ENCODE results near the gene BMPR2. TPM values are rescaled to one million over a fixed set of nuclear protein-coding genes. Genes with fewer than 3 reads are reported as not detected.
A peak's percentile ranks its signal among the peaks of the same experiment; 100 is the strongest.

BMPR2 gene
- total and polyA plus RNA-seq, 2 of the 4 experiments (the other 2 are of a cell fraction) = 17.0 to 30.1 TPM

- H3K27me3 ChIP-seq (ENCODE audit: control insufficient read depth, insufficient read depth, low read length) = no peaks in the 10 kb centered on the region
- dilution Hi-C loops (cut with HindIII; ENCODE audit: low sequenced_read_pairs, unreplicated experiment) (no loop called here), in situ Hi-C loops (cut with MboI; ENCODE audit: low sequenced_read_pairs) (no loop called here), intact Hi-C loops (cut with micrococcal nuclease) (loop anchor here (1.0 to 10.0 kb wide), 7 partner anchors 52 to 340 kb away; partner anchors contain the start of gene FZD7)
- peak overlapping the region; percentile 89 for H4K5ac ChIP-seq (ENCODE audit: low read depth, low read length)
- H2BK120ac ChIP-seq (ENCODE audit: low read depth, low read length) = peak overlapping the region; percentile 75
- TF ChIP-seq MAZ (IDR thresholded peaks at IDR 0.05; ENCODE audit: borderline replicate concordance, low read depth, low read length) = no peak
- peak; percentile 8; the same call in 1 of the 2 replicates for TF ChIP-seq POLR2A (IDR thresholded peaks at IDR 0.05; ENCODE audit: low read depth, low read length)
- H2BK5ac ChIP-seq (ENCODE audit: low read depth, low read length, poor library complexity, severe bottlenecking) = peak overlapping the region; percentile 84
- POLR2A ChIA-PET (ENCODE audit: unreplicated experiment) = no interaction called here
- ATAC-seq (ENCODE audit: low read depth) (peak; percentile 1; the same call in 1 of the 2 replicates), DNase-seq (peak; percentile 78)
- H3K9me1 ChIP-seq (ENCODE audit: insufficient read depth, low read length) = no peaks in the 10 kb centered on the region
- peak overlapping the region; percentile 76 for H3K23ac ChIP-seq (ENCODE audit: low read depth, low read length)
- H3K79me1 ChIP-seq (ENCODE audit: low read depth in 1 of 2, low read length in 2 of 2) = peaks cover 0 to 15% of the 10 kb centered on the region in 2 experiments; a peak in 2 of 4 replicates
- H4K91ac ChIP-seq (ENCODE audit: insufficient read depth, low read depth, low read length) = peak overlapping the region; percentile 79
- peak overlapping the region; percentile 45; the same call in 2 of the 3 replicates for H2BK15ac ChIP-seq (ENCODE audit: low read depth, low read length)
- H3K4me3 ChIP-seq (ENCODE audit: insufficient read depth, low read depth, low read length) = peak overlapping the region; percentile 63
- H4K8ac ChIP-seq (ENCODE audit: low read depth in 2 of 2, low read length in 2 of 2) = peak overlapping the region; percentile 78 to 90
- peak overlapping the region; percentile 73 for H2AK5ac ChIP-seq (ENCODE audit: low read depth, low read length)
- H3K56ac ChIP-seq (ENCODE audit: extremely low read depth, insufficient read depth, low read length) = peak overlapping the region; percentile 98
- H3K4ac ChIP-seq (ENCODE audit: low read depth, low read length) = peak overlapping the region; percentile 87
- WGBS, 2 experiments (ENCODE audit: extremely low coverage in 2 of 2, insufficient read length in 1 of 2) = 2% methylated on average over 18 of the region's 33 CpGs; no CpG with 5 or more reads in 1 of the 2 experiments
- peak overlapping the region; percentile 91 for H3K9ac ChIP-seq (ENCODE audit: low read depth, low read length)
- no peaks in the 10 kb centered on the region for H3K9me3 ChIP-seq (ENCODE audit: control insufficient read depth, insufficient read depth, low read length)
- peak overlapping the region; percentile 98 for H2AK9ac ChIP-seq (replicated peaks; ENCODE audit: low read depth, low read length, poor library complexity)
- H3K14ac ChIP-seq (replicated peaks; ENCODE audit: low read depth, low read length) = peak overlapping the region; percentile 86
- peak overlapping the region; percentile 86 for H3K4me2 ChIP-seq (ENCODE audit: low read depth, low read length)
- CTCF ChIA-PET = no interaction called here
- no peaks in the 10 kb centered on the region for H3K4me1 ChIP-seq (ENCODE audit: control insufficient read depth, insufficient read depth, low read length)
- peaks cover 28% of the 10 kb centered on the region for H4K20me1 ChIP-seq (ENCODE audit: insufficient read depth, low read length)
- H2BK20ac ChIP-seq (ENCODE audit: low read depth, low read length) = peak overlapping the region; percentile 35
- H3K36me3 ChIP-seq (ENCODE audit: control insufficient read depth, insufficient read depth, low read length) = no peaks in the 10 kb centered on the region
- H3K18ac ChIP-seq (ENCODE audit: low read depth, low read length) = peak overlapping the region; percentile 64
- peak overlapping the region; percentile 94 for H2AFZ ChIP-seq (replicated peaks; ENCODE audit: low read length, poor library complexity)
- H3K27ac ChIP-seq (ENCODE audit: insufficient read depth, low read length) = peak overlapping the region; percentile 95
- no TSS peak for BruUV-seq (replicated peaks)
Observed at GRCh38 chr2:202375033-202375608, 1.0 kb upstream of the BMPR2 start.
